Activated gamma-delta T cell treated with anti-CD3 and anti-CD28 coated beads, Interleukin-2, amount 50 U/mL, for 16 hours (primary cell): Measurements from ENCODE around the gene LYVE1.

Source experiments
- DNase-seq: peaks from one replicate; pipeline ENCODE4 v3.0.0-alpha.2; 2020; ENCODE audit warnings: low read depth

LYVE1 gene

DNA sequence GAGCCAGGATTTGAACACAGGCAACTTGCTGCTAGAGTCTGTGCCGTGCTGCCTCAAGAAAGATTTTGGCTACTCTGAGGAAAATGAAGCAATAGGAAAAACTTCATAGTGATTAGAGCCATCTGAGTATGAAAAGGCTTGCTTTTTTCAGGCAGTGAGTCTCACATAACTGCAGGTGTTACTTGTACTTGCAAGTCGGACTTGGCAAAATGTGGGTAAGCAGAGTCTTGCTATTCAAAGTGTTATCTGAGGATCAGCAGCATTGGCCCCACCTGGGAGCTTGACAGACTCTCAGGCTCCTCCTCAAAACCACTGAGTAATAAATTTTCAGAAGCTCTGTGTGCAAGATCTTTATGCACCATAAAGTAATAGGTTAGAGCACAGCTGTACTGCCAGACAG, 45.5 kb downstream of the LYVE1 start:
- DNase-seq = no peak

DNA sequence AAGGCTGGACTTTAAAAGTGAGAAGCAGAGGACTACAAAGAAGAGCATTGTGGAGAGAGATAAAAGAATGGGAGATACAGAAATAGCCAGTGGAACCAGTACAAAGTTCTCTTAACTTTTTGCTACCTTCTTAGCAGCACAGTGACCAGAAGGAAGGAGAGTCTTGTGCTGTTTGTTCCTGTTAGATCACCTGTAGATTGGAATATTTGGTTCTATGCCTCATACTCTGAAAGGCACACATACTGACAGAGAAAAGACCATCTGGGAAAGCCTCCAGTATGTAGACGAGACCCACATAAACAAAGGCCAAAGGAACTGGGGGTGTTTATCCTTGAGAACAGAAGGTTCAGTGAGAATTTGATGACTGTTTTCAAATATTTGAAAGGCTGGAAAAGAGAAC, 46.2 kb downstream of the LYVE1 start:
- DNase-seq = no peak

DNA sequence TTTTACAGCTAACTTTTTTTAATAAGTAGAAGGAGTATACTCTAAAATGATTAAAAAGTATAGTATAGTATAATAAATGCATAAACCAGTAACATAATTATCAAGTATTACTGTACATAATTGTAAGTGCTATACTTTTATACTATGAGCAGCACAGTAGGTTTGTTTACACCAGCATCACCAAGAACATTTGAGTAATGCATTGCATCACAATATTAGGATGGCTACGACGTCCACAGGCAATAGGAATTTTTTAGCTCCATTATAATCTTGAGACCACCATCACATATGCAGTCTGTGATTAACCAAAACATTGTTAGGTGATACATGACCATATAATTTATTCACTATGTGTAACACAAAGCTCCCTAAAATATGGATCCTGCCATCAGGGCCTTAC, 47.9 kb downstream of the LYVE1 start:
- no peak for DNase-seq

DNA sequence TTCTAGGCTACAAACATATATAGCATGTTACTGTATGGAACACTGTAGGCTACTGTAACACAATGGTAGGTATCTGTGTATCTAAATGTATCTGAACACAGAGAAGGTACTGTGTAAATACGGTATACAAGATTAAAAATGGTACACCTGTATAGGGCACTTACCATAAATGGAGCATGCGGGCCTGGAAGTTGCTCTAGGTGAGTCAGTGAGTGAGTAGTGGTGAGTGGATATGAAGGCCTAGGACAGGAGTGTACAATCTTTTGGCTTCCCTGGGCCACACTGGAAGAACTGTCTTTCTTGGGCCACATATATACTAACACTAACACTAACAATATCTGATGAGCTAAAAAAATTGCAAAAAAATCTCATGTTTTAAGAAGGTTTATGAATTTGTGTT, 48.8 kb downstream of the LYVE1 start:
- no peak for DNase-seq

DNA sequence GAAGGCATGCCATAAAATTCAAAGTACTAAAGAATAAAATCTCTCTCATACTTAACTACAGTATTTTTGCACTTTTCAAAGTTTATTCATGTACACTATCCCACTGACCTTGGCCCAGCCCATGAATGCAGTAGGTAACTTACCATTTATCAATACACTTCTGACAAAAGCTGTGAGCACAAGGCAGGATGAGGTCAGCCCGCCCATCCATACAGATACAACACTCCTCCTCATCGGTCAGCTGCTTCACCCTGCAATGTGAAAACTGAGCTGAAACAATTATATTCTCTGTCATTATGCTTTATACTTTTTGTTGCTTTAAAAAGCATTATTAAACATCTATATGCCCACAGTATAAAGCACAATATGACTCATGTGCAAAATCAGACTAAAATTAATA, 49.6 kb downstream of the LYVE1 start:
- no peak for DNase-seq

DNA sequence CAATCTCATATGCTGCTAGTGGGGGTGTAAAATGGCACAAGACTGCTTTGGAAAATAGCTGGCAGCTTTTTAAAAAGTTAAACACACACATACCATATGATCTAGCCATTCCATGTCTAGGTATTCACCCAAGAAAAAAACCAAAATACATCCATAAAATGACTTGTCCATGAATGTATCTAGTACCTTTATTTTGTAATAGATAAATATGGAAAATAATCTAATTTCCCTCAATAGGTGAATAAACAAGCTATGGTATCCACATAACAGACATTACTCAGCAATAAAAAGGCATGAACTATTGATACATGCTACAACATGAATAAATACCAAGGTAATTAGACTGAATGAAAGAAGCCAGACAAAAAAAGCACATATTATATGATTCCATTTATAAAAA, 50.3 kb downstream of the LYVE1 start:
- no peak for DNase-seq

DNA sequence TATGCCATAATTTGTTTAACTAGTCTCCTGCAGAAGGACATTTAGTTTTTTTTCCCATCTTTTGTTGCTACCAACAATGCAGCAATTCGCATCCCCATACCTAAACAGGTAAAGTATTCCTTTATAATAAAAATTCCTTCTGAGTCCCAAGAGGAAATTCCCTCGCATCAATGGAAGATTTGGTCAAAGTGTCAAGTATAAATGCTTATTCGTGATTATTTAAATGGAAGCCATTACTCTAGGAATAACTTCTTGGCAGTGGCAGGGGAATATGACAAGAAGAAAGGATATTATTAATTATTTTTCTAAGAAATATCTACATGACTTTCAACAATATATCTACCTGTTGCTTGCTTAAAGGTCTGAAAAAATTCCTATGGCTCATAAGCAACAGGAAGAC, 53.0 kb downstream of the LYVE1 start:
- DNase-seq = no peak

DNA sequence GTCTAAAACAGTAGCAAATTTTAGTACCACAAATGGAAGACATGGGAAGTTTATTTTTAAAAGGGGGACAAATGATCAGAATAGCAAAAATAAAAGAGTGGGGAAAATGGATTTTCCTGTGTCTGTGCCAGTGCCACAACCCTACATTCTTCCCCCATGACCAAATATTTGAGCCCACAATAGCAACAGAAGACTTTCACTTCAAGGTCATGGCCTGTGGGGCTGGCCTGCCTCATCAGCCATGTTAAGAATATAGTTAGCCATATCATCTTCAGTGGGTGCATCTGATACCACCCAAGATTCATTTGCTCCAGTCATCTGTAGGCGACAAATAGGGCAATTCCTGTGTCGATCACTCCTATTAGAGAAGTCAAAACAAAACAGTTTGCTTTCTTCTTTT, 53.8 kb downstream of the LYVE1 start:
- no peak for DNase-seq

DNA sequence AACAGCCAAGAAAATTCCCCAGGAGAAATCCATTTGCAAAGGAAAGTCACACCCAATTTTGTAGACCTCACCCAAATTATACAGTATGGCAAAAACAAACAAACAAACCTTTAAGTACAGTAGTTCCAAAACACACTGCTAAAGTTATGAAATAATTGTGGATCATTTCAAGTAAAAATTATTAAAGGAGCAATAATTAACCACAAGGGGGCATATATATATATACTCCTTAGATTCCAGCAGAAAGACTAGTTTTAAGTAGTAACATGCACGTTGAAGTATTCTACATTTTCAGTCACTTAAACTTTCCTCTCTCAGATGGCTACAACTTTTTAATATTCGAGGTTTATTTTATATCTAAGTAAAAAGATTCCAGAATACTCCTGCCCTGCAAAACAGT, 54.3 kb downstream of the LYVE1 start:
- DNase-seq = no peak

DNA sequence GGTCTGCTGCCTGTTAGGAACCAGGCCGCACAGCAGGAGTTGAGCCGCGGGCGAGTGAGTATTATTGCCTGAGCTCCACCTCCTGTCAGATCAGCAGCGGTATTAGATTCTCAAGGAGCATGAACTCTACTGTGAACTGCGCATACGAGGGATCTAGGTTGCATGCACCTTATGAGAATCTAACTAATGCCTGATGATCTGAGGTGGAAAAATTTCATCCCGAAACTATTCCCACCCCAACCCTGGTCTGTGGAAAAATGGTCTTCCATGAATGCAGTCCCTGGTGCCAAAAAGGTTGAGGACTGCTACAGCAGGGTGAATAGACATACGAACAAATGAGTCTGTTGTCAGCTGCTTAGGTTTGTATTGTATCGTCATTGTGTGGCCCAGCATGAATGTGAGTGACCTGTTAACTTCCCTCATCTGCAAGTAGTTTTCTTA, 57.3 kb downstream of the LYVE1 start:
- DNase-seq = no peak
